ENCODE results near the gene QRICH1. TPM values are rescaled to one million over a fixed set of nuclear protein-coding genes. Genes with fewer than 3 reads are reported as not detected.

Gene QRICH1
- total and polyA plus RNA-seq, 10 of the 15 experiments (the other 5 are each of a cell fraction or from before 2014, with no cell fraction given): 22.2 to 116 (median 81.4) TPM

DNA sequence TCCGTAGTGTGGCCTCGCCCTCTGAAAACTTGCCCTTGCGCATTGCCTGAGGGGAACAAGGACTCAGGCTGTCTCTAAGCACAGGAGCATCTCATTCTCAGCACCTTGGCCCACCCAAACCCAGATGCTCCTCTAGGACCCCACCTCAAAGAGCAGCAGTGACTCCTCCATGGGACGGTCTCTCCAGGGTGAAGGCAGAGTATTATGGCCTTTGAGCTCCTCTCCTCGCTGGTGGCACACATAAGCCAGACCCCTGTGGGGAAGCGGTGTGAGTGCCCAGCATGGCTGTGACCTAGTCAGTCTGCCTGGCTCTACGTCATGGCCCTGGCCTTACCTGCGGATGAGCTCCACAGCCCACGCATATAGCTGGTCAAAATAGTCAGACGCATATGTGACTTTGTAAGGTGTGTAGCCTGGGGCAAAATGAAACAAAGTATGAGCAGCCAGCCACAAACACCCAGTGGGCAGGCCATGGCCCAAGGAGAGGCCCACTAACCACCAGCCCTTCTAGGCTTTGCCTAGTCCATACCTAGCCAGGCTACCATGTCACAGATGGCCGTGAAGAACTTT lies 6.3 kb upstream of the QRICH1 start:
- 92% methylated on average over 11 of the region's 11 CpGs for WGBS (ENCODE audit: insufficient coverage, insufficient replicate concordance, low lambda C conversion rate, missing lambda C conversion rate)
- no peak overlapping the region for H3K27ac ChIP-seq (ENCODE audit: control insufficient read depth, insufficient read depth)
- no TSS peak for BruUV-seq (replicated peaks)
- no peak for DNase-seq (ENCODE audit: low read depth, low spot score)
- H4K20me1 ChIP-seq (ENCODE audit: control insufficient read depth, insufficient read depth): no peaks in the 10 kb centered on the region; the same call in 1 of the 2 replicates
- RAD21 ChIA-PET (ENCODE audit: unreplicated experiment): no interaction called here
- H3K4me3 ChIP-seq: no peak overlapping the region
- no peak overlapping the region for H3K9ac ChIP-seq (ENCODE audit: control insufficient read depth, insufficient read depth, low read length)
- POLR2A ChIA-PET: no interaction called here
- SMC1A ChIA-PET (ENCODE audit: uncharacterized antibody, unreplicated experiment): no interaction called here
- TF ChIP-seq RAD21 (IDR thresholded peaks at IDR 0.05; ENCODE audit: insufficient read depth, low read depth, low read length) (no peak), NFYA (IDR thresholded peaks at IDR 0.05; ENCODE audit: borderline replicate concordance, low read depth, low read length) (no peak), CBX3 (IDR thresholded peaks at IDR 0.05; ENCODE audit: borderline replicate concordance, low read depth) (no peak), CREM (IDR thresholded peaks at IDR 0.05; ENCODE audit: low read depth) (no peak), ASH2L (IDR thresholded peaks at IDR 0.05; ENCODE audit: borderline replicate concordance, low read depth) (no peak)
- TF ChIP-seq, protein P1, sequence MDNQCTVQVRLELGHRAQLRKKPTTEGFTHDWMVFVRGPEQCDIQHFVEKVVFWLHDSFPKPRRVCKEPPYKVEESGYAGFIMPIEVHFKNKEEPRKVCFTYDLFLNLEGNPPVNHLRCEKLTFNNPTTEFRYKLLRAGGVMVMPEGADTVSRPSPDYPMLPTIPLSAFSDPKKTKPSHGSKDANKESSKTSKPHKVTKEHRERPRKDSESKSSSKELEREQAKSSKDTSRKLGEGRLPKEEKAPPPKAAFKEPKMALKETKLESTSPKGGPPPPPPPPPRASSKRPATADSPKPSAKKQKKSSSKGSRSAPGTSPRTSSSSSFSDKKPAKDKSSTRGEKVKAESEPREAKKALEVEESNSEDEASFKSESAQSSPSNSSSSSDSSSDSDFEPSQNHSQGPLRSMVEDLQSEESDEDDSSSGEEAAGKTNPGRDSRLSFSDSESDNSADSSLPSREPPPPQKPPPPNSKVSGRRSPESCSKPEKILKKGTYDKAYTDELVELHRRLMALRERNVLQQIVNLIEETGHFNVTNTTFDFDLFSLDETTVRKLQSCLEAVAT (IDR thresholded peaks at IDR 0.05): no peak
- no peaks in the 10 kb centered on the region for H3K9me3 ChIP-seq (replicated peaks; ENCODE audit: control insufficient read depth, insufficient read depth, low read length)
- intact Hi-C loops (cut with micrococcal nuclease; ENCODE audit: unreplicated experiment) (no loop called here), in situ Hi-C loops (cut with MboI) (no loop called here)
- FAIRE-seq: no peak
- H3K4me1 ChIP-seq (ENCODE audit: control insufficient read depth, insufficient read depth, low read length): peaks cover 9% of the 10 kb centered on the region
- CTCF ChIA-PET: no interaction called here
- peaks cover 30 to 32% of the 10 kb centered on the region in 2 experiments for H3K36me3 ChIP-seq (ENCODE audit: control insufficient read depth in 2 of 2, insufficient read depth in 2 of 2, low read length in 1 of 2)
- no peak overlapping the region for H2AFZ ChIP-seq (ENCODE audit: control insufficient read depth, low read depth, low read length)
- ATAC-seq: no peak
- H3K27me3 ChIP-seq (replicated peaks in 1 of 2; ENCODE audit: control insufficient read depth in 2 of 2, insufficient read depth in 2 of 2, low read length in 1 of 2): no peaks in the 10 kb centered on the region
- peaks cover 17% of the 10 kb centered on the region for H3K79me2 ChIP-seq (ENCODE audit: control insufficient read depth, insufficient read depth, low read length)
- no peak overlapping the region for H3K4me2 ChIP-seq (ENCODE audit: control insufficient read depth, insufficient read depth)
